Activated B cell treated with CpG ODN at 0.5 μM for 24 hours (primary cell): ENCODE measurements around the gene GAB4. TPM values are rescaled to one million over a fixed set of nuclear protein-coding genes. Genes with fewer than 3 reads are reported as not detected.

Experiments used
- ATAC-seq: fragments of 200-7000 bp; cut with Tn5 transposase; one replicate; pipeline ENCODE4 v1.10.0; 2021; ENCODE audit warnings: low read depth, mild to moderate bottlenecking, moderate library complexity
- CTCF ChIA-PET: fragments of 350-600 bp; sonication (Branson Sonifier 250); formaldehyde crosslinking; loops from one replicate; lab custom pipeline; 2021; ENCODE audit warnings: antibody characterized with exemption; lab: Charles Lee
- POLR2A ChIA-PET: fragments of 350-600 bp; sonication (Branson Sonifier 250); formaldehyde crosslinking; loops from one replicate; lab custom pipeline; 2021; ENCODE audit warnings: antibody characterized with exemption; lab: Charles Lee
- DNase-seq: peaks from one replicate; pipeline ENCODE4 v3.0.0; 2022
- H3K27ac Mint-ChIP-seq: one replicate; pipeline ENCODE4 v1.8.0; 2020; ENCODE audit warnings: mixed read lengths
- H3K27me3 Mint-ChIP-seq: one replicate; pipeline ENCODE4 v1.8.0; 2021; ENCODE audit warnings: mixed read lengths
- H3K36me3 Mint-ChIP-seq: one replicate; pipeline ENCODE4 v1.8.0; 2021; ENCODE audit warnings: low read depth, mixed read lengths
- H3K4me1 Mint-ChIP-seq: one replicate; pipeline ENCODE4 v1.8.0; 2021; ENCODE audit warnings: mixed read lengths
- H3K4me3 Mint-ChIP-seq: one replicate; pipeline ENCODE4 v1.8.0; 2020; ENCODE audit warnings: mild to moderate bottlenecking, mixed read lengths
- H3K9me3 Mint-ChIP-seq: one replicate; pipeline ENCODE4 v1.8.0; 2020; ENCODE audit warnings: mixed read lengths
- intact Hi-C: fragments of 100-400 bp; cut with micrococcal nuclease; formaldehyde crosslinking; loops from one replicate; pipeline ENCODE4 v1.15.1; 2024
- total RNA-seq: library from RNA; stranded (reverse); gene quantifications from 2 replicates; pipeline ENCODE4 v1.2.3, GENCODE V29; 2022
- TF ChIP-seq, protein P1 (sequence below): fragments of 200-600 bp; IDR thresholded peaks from one replicate; pipeline ENCODE4 v1.8.0; 2022; ENCODE audit warnings: antibody characterized with exemption, mild to moderate bottlenecking

The GAB4 gene
- total RNA-seq, 1 donor from 2014 or later = 0.29 TPM

DNA sequence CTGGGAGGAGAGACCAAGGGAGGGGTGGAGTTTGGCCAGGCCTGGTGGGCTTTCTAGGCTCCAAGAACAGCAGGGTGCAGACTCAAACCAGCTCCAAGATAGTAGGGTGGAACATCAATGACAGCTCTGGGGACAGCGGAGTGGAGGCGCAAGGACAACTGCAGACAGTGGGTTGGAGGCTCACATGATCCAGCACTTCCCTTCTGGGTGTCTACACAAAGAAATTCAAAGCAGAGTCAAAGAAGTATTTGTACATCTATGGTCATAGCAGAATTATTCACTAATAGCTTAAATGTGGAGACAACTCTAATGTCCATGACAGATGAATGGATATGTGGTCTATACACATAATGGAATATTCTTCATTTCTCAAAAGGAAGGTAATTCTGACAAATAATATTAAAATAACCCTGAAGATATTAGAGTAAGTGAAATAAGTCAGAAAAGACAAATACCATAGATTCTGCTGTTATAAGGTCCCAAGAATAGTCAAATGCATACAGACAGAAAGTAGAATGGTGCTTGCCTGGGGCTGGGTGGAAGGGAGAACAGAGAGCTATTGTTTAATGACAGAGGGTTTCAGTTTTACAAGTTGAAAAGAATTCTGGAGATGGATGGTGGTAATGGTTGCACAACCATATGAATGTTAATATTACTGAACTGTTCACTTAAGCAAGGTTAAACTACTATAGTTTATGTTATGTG lies 5.5 kb upstream of the GAB4 start:
- TF ChIP-seq, protein P1, sequence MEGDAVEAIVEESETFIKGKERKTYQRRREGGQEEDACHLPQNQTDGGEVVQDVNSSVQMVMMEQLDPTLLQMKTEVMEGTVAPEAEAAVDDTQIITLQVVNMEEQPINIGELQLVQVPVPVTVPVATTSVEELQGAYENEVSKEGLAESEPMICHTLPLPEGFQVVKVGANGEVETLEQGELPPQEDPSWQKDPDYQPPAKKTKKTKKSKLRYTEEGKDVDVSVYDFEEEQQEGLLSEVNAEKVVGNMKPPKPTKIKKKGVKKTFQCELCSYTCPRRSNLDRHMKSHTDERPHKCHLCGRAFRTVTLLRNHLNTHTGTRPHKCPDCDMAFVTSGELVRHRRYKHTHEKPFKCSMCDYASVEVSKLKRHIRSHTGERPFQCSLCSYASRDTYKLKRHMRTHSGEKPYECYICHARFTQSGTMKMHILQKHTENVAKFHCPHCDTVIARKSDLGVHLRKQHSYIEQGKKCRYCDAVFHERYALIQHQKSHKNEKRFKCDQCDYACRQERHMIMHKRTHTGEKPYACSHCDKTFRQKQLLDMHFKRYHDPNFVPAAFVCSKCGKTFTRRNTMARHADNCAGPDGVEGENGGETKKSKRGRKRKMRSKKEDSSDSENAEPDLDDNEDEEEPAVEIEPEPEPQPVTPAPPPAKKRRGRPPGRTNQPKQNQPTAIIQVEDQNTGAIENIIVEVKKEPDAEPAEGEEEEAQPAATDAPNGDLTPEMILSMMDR = no peak
- H3K27ac Mint-ChIP-seq = no peak overlapping the region
- DNase-seq = no peak
- POLR2A ChIA-PET = no interaction called here
- peaks cover 27% of the 10 kb centered on the region for H3K27me3 Mint-ChIP-seq
- H3K4me3 Mint-ChIP-seq = no peak overlapping the region
- no peak for ATAC-seq
- H3K4me1 Mint-ChIP-seq = no peaks in the 10 kb centered on the region
- no peaks in the 10 kb centered on the region for H3K36me3 Mint-ChIP-seq
- no peaks in the 10 kb centered on the region for H3K9me3 Mint-ChIP-seq
- CTCF ChIA-PET = no interaction called here
- intact Hi-C loops = no loop called here

DNA sequence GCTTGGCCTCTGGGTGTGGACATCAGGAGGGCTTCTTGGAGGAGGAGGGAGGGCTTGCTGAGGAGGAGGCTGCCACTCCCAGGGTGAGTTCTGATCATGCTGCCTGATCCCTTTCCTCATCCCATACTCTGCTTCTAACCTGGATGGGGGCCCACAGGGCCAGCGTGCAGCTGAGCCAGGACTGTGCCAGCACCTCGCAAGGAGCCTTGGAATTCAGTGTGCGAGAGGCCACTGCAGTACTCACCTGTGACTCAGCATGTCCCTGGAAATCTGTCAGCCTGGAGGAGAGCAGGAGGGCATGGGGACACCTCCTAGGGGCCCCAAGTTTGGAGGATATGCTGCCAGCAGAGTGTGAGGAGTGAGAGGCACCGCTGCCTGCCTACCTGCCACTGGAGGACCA lies 4.2 kb upstream of the GAB4 start:
- H3K36me3 Mint-ChIP-seq = no peaks in the 10 kb centered on the region
- H3K9me3 Mint-ChIP-seq = no peaks in the 10 kb centered on the region
- no peaks in the 10 kb centered on the region for H3K4me1 Mint-ChIP-seq
- intact Hi-C loops = no loop called here
- TF ChIP-seq, protein P1 = no peak
- H3K27me3 Mint-ChIP-seq = peaks cover 31% of the 10 kb centered on the region
- ChIA-PET POLR2A (no interaction called here), CTCF (no interaction called here)
- ATAC-seq (no peak), DNase-seq (no peak)
- H3K4me3 Mint-ChIP-seq = no peak overlapping the region
- H3K27ac Mint-ChIP-seq = no peak overlapping the region

DNA sequence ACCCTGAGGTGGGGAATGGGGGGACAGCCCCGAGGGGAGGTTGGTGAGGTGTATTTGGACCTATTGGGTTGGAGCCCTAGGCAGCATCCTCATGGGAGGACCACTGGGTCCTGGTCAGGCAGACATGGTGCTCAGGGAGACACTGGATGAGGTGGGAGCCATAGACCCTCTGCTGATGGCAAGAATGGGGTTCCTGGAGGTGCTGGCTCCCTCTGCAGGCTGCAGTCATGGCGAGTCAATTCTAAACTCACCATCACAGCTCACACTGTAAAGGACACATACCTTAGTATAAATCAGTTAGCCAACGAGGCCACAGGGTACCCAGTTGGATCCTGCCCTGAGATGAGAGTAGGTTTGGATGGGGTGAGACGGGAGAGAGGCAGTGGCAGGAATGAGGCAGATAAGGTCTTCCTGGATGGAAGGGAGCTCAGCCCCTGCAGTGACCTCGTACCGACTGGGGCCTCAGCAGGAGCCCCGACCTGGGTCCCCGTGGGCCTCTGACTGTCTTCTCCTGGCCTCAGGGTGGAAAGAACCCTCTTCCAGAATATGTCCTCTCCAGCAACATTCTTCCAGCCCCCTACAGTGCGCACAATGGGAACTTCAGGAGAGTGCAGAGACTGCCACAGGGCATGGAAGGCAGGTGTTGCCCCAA lies 1.7 kb upstream of the GAB4 start:
- ChIA-PET CTCF (no interaction called here), POLR2A (no interaction called here)
- Mint-ChIP-seq H3K9me3 (peaks cover 7% of the 10 kb centered on the region), H3K36me3 (no peaks in the 10 kb centered on the region), H3K4me3 (no peak overlapping the region), H3K27ac (no peak overlapping the region), H3K27me3 (peaks cover 48% of the 10 kb centered on the region), H3K4me1 (no peaks in the 10 kb centered on the region)
- no peak for ATAC-seq
- TF ChIP-seq, protein P1 = no peak
- intact Hi-C loops = no loop called here
- no peak for DNase-seq

DNA sequence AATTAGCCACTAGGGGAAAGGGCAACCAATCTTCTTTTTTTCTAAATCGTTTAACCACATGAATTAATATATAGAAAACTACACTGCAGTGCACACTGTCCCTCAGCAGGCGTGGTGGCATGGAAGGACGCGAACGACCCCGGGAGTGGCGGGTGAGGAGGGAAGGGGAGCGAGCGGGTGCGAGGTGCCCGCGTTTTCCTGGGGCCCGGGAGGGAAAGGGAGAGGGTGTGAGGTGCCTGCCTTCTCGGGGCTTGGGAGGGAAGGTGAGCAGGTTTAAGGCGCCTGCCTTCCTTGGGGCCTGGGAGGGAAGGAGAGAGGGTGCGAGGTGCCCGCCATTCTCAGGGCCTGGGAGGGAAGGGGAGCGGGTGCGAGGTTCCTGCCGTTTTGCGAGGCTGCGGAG lies 765 bp downstream of the GAB4 start:
- Mint-ChIP-seq H3K27me3 (peaks cover 53% of the 10 kb centered on the region), H3K4me1 (no peaks in the 10 kb centered on the region), H3K27ac (no peak overlapping the region), H3K4me3 (no peak overlapping the region), H3K36me3 (no peaks in the 10 kb centered on the region), H3K9me3 (peaks cover 15% of the 10 kb centered on the region)
- TF ChIP-seq, protein P1 = no peak
- no peak for ATAC-seq
- POLR2A ChIA-PET = no interaction called here
- intact Hi-C loops = no loop called here
- DNase-seq = no peak
- CTCF ChIA-PET = no interaction called here

DNA sequence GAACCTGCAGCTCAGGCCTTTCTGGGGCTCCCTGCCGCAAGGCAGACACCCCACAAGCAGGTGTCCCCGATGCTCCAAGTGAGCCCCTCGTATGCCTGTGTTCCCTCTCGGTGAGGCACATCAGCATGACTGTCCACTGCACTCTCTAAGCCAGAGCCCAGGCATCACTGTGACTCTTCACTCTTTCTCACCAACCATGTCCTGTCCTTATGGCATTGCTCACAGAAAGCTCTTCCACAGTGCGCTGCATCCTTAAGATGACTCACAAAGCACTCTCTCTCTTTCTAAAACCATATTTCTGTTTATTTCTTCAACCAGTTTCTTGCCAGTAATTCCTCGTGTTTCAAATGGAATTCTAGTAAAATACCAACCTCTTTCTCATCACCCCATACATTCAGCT lies 18.1 kb downstream of the GAB4 start:
- DNase-seq (no peak), ATAC-seq (no peak)
- Mint-ChIP-seq H3K27me3 (peaks cover 4% of the 10 kb centered on the region), H3K4me1 (no peaks in the 10 kb centered on the region), H3K27ac (no peak overlapping the region), H3K4me3 (no peak overlapping the region), H3K36me3 (no peaks in the 10 kb centered on the region), H3K9me3 (peaks cover under 1% of the 10 kb centered on the region)
- intact Hi-C loops = no loop called here
- CTCF ChIA-PET = no interaction called here
- POLR2A ChIA-PET = no interaction called here
- TF ChIP-seq, protein P1 = no peak
